Peyer's patch (tissue), 4 donors: Measurements from ENCODE around the gene TINAGL1.

ENCODE experiments used
- CTCF ChIP-seq, 6 experiments: fragments of 450-650 bp in 4 of 6; fragments of 200-600 bp in 2 of 6; sonication (generic) in 1 of 6; IDR thresholded peaks; one replicate each; pipeline ENCODE4 v1.5.1; 2017 to 2019; ENCODE audit warnings: antibody characterized with exemption in 6 of 6, mild to moderate bottlenecking in 3 of 6, moderate library complexity in 1 of 6
- POLR2A ChIP-seq, 2 donors: fragments of 450-650 bp; IDR thresholded peaks; one replicate each; pipeline ENCODE4 v1.5.1; 2017; ENCODE audit warnings: antibody characterized with exemption in 2 of 2, mild to moderate bottlenecking in 2 of 2, moderate library complexity in 2 of 2

GRCh38 chr1:31628931-31629556 is 52.7 kb downstream of the TINAGL1 start:
- TF ChIP-seq POLR2A (IDR thresholded peaks at IDR 0.05) = no peak
- no peak for TF ChIP-seq CTCF (IDR thresholded peaks at IDR 0.05)
